Caco-2 (cell line): ENCODE results near the gene ARL6IP4. TPM values are rescaled to one million over a fixed set of nuclear protein-coding genes. Genes with fewer than 3 reads are reported as not detected.

Experiments
- BruUV-seq: library from RNA; stranded (reverse); fragments of 400-500 nt; replicated peaks from 2 replicates; lab custom pipeline; 2021; lab: Mats Ljungman, UMichigan
- CTCF ChIA-PET: fragments of 300-600 bp; sonication (Branson Sonifier 250); formaldehyde crosslinking; loops from one replicate; lab custom pipeline; 2022; ENCODE audit warnings: antibody characterized with exemption; lab: Charles Lee
- POLR2A ChIA-PET: fragments of 300-600 bp; sonication (Branson Sonifier 250); formaldehyde crosslinking; loops from one replicate; lab custom pipeline; 2022; ENCODE audit warnings: antibody characterized with exemption; lab: Charles Lee
- DNase-seq, 2 experiments: peaks; one replicate each; pipeline versions ENCODE4 v3.0.0 to v3.0.0-alpha.2; 2020 to 2022
- H3K27me3 ChIP-seq: replicated peaks from 2 replicates; pipeline ENCODE4 v1.6.0; 2011; ENCODE audit warnings: low read length; ENCODE audit not compliant: control insufficient read depth, insufficient read depth
- H3K36me3 ChIP-seq: 2 replicates; pipeline ENCODE4 v1.5.1; 2011; ENCODE audit warnings: low read length; ENCODE audit not compliant: control insufficient read depth, insufficient read depth
- H3K4me1 ChIP-seq: fragments of 250-450 bp; sonication (Bioruptor Pico); 2 replicates; pipeline ENCODE4 v1.5.1; 2020; ENCODE audit warnings: mild to moderate bottlenecking
- H3K4me3 ChIP-seq: 2 replicates; pipeline ENCODE4 v1.5.1; 2011; ENCODE audit warnings: low read depth, mild to moderate bottlenecking, control low read depth, low read length
- H3K9me3 ChIP-seq: fragments of 250-450 bp; sonication (Bioruptor Pico); 2 replicates; pipeline ENCODE4 v1.5.1; 2020; ENCODE audit warnings: mild to moderate bottlenecking, moderate library complexity
- H3K27ac Mint-ChIP-seq: one replicate; pipeline ENCODE4 v1.8.0; 2022; ENCODE audit warnings: mixed read lengths; ENCODE audit not compliant: unreplicated experiment
- H3K27me3 Mint-ChIP-seq: one replicate; pipeline ENCODE4 v1.8.0; 2022; ENCODE audit warnings: mixed read lengths; ENCODE audit not compliant: insufficient read depth, unreplicated experiment
- H3K36me3 Mint-ChIP-seq: one replicate; pipeline ENCODE4 v1.8.0; 2022; ENCODE audit warnings: mild to moderate bottlenecking, mixed read lengths; ENCODE audit not compliant: insufficient read depth, unreplicated experiment
- H3K4me1 Mint-ChIP-seq: one replicate; pipeline ENCODE4 v1.8.0; 2022; ENCODE audit warnings: low read depth, mixed read lengths; ENCODE audit not compliant: unreplicated experiment
- H3K4me3 Mint-ChIP-seq: one replicate; pipeline ENCODE4 v1.8.0; 2022; ENCODE audit warnings: mild to moderate bottlenecking, moderate library complexity, mixed read lengths; ENCODE audit not compliant: unreplicated experiment
- H3K9me3 Mint-ChIP-seq: one replicate; pipeline ENCODE4 v1.8.0; 2022; ENCODE audit warnings: mixed read lengths; ENCODE audit not compliant: unreplicated experiment
- CTCF ChIP-seq, 2 experiments: fragments of 200-600 bp in 1 of 2; IDR thresholded peaks; 1 replicate in 1 of 2; 2 replicates in 1 of 2; pipeline versions ENCODE4 v1.5.1 to v1.8.0; 2011 to 2022; ENCODE audit warnings: antibody characterized with exemption in 1 of 2, control low read depth in 1 of 2, inconsistent platforms in 1 of 2, low read depth in 1 of 2, low read length in 1 of 2, mild to moderate bottlenecking in 1 of 2, moderate library complexity in 1 of 2; ENCODE audit not compliant: insufficient read depth in 1 of 2, severe bottlenecking in 1 of 2, unreplicated experiment in 1 of 2
- intact Hi-C: fragments of 100-400 bp; cut with micrococcal nuclease; formaldehyde crosslinking; loops from one replicate; pipeline ENCODE4 v1.10.0; 2022; ENCODE audit not compliant: unreplicated experiment
- total RNA-seq: library from RNA; stranded (reverse); gene quantifications from 2 replicates; pipeline ENCODE4 v1.2.3, GENCODE V29; 2022

Gene ARL6IP4
- total RNA-seq, 1 experiment from 2014 or later: 103 TPM

DNA sequence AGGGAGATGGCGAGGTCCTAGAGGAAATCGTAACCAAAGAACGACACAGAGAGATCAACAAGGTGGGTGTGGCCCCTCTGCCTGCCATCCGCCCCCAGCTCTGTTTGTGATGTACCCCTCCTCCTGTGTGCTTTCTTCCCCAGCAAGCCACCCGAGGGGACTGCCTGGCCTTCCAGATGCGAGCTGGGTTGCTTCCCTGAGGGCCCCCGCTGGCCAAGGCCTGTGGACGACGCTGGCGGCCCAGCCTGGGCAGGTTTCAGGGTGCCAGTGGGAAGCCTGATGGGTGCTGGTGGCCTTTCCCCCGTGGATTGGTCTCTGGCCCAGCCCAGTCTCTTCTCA is 2.0 kb downstream of the ARL6IP4 start:
- Mint-ChIP-seq H3K36me3 (peaks cover 45% of the 10 kb centered on the region), H3K4me1 (peaks cover 6% of the 10 kb centered on the region), H3K27ac (no peak overlapping the region), H3K9me3 (no peaks in the 10 kb centered on the region), H3K27me3 (no peaks in the 10 kb centered on the region), H3K4me3 (no peak overlapping the region)
- Histone ChIP-seq H3K27me3 (no peaks in the 10 kb centered on the region), H3K36me3 (no peaks in the 10 kb centered on the region), H3K9me3 (no peaks in the 10 kb centered on the region), H3K4me3 (no peak overlapping the region), H3K4me1 (peaks cover 6% of the 10 kb centered on the region; the same call in 1 of the 2 replicates)
- no peak for DNase-seq
- no peak for TF ChIP-seq CTCF (IDR thresholded peaks at IDR 0.05; ENCODE audit: insufficient read depth in 1 of 2, low read depth in 1 of 2, low read length in 1 of 2, severe bottlenecking in 1 of 2, unreplicated experiment in 1 of 2)
- intact Hi-C loops: loop anchor here (10.0 kb wide), 1 partner anchor 162 kb away; no protein-coding TSS in a partner anchor
- BruUV-seq: TSS peak; percentile 84
- ChIA-PET CTCF (no interaction called here), POLR2A (no interaction called here)

DNA sequence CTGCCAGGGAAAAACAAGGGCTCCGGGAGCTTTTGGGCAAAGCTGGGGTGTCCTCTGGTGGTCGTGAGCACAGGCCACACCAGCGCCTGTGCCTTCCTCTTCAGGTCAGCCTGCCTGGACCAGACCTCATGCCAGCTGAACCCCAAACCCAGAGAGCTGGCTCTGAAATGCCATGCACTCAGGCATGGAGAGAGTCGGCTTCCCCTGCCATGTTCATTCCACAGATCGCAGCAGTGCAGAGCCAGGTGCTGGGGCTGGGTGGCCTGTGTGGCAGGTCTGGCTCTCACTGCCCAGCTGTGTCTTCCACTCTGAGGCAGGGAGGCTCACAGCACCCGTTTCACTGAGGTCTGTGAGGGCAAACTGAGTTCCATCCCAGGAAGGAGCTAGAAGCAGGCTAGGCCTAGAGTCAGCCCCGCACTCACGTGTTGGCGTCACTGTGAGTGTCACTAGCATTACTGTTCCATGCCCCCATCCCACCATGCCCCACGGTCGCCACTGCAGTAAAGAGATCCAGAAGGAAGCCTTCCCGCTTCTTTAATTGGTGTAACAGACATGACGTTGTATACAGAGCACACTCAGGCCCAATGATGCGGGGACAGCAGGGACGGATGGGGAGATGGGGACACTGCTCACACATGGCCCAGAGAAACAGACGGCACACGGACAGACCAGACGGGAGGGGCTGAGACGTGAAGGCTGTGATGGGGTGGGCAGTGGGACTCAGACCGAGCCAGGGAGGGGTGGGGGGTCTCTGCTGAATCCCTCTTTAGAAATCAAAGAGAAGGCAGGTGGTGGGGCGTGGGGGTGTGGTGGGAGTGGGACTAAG is 2.7 kb downstream of the ARL6IP4 start:
- Histone ChIP-seq H3K36me3 (no peaks in the 10 kb centered on the region), H3K4me1 (peaks cover 6% of the 10 kb centered on the region; the same call in 1 of the 2 replicates), H3K9me3 (no peaks in the 10 kb centered on the region), H3K4me3 (no peak overlapping the region), H3K27me3 (no peaks in the 10 kb centered on the region)
- no peak for TF ChIP-seq CTCF (IDR thresholded peaks at IDR 0.05; ENCODE audit: insufficient read depth in 1 of 2, low read depth in 1 of 2, low read length in 1 of 2, severe bottlenecking in 1 of 2, unreplicated experiment in 1 of 2)
- CTCF ChIA-PET: no interaction called here
- intact Hi-C loops: loop anchor here (10.0 kb wide), 1 partner anchor 162 kb away; no protein-coding TSS in a partner anchor
- Mint-ChIP-seq H3K9me3 (no peaks in the 10 kb centered on the region), H3K4me3 (no peak overlapping the region), H3K4me1 (peaks cover 6% of the 10 kb centered on the region), H3K27ac (no peak overlapping the region), H3K27me3 (no peaks in the 10 kb centered on the region), H3K36me3 (peaks cover 43% of the 10 kb centered on the region)
- DNase-seq: no peak
- BruUV-seq: no TSS peak
- POLR2A ChIA-PET: no interaction called here

DNA sequence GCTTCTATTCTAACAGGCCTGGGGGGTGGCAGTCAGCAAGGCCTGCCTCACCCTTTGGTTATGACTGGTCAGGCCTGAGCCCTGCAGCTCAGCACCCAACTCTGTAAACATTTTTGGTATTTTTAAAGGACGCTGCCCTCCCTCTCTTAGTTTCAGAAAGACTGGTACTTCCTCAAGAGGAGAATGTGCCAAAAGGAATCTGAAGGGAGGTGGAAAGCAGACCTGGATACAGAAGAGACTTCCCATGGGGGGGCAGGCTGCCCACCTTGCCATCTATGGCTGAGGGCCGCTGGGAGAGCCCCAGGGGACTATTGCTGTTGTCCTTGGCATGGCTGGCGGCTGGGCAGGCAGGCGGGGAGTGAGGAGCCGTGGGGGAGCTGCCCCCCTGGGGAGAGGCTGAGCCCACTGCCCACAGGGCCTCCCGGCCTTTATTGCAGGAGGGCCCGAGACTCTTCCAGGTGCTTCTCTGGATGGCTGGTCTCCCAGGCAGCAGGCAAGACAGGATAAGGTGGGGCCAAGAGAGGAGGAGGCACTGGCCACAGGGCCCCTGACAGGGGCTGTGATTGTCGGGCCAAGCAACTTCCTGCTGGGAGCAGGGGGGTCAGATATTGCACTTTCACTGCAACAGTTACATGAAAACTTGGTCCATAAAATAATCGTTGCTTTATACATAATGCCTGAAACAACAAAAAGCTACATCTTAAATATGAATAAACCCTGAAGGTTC is 3.5 kb downstream of the ARL6IP4 start:
- CTCF ChIA-PET: no interaction called here
- intact Hi-C loops: loop anchor here (10.0 kb wide), 1 partner anchor 161 kb away; no protein-coding TSS in a partner anchor
- Histone ChIP-seq H3K36me3 (no peaks in the 10 kb centered on the region), H3K9me3 (no peaks in the 10 kb centered on the region), H3K27me3 (no peaks in the 10 kb centered on the region), H3K4me3 (no peak overlapping the region), H3K4me1 (peaks cover 6% of the 10 kb centered on the region; the same call in 1 of the 2 replicates)
- Mint-ChIP-seq H3K27ac (no peak overlapping the region), H3K9me3 (no peaks in the 10 kb centered on the region), H3K27me3 (no peaks in the 10 kb centered on the region), H3K36me3 (peaks cover 39% of the 10 kb centered on the region), H3K4me1 (peaks cover 6% of the 10 kb centered on the region), H3K4me3 (no peak overlapping the region)
- TF ChIP-seq CTCF (IDR thresholded peaks at IDR 0.05; ENCODE audit: insufficient read depth in 1 of 2, low read depth in 1 of 2, low read length in 1 of 2, severe bottlenecking in 1 of 2, unreplicated experiment in 1 of 2): no peak
- no TSS peak for BruUV-seq
- POLR2A ChIA-PET: no interaction called here
- DNase-seq: no peak
